WI38 (cell line): Measurements from ENCODE around the gene HIPK4.

Source experiments
- H3K4me3 ChIP-seq: 2 replicates; pipeline ENCODE4 v1.5.1; 2011; ENCODE audit warnings: low read depth, mild to moderate bottlenecking, control low read depth, low read length
- TF ChIP-seq, protein P1 (sequence below): IDR thresholded peaks from 2 replicates; pipeline ENCODE4 v1.5.1; 2012; ENCODE audit warnings: low read depth, mild to moderate bottlenecking, control low read depth, low read length

Gene HIPK4

DNA sequence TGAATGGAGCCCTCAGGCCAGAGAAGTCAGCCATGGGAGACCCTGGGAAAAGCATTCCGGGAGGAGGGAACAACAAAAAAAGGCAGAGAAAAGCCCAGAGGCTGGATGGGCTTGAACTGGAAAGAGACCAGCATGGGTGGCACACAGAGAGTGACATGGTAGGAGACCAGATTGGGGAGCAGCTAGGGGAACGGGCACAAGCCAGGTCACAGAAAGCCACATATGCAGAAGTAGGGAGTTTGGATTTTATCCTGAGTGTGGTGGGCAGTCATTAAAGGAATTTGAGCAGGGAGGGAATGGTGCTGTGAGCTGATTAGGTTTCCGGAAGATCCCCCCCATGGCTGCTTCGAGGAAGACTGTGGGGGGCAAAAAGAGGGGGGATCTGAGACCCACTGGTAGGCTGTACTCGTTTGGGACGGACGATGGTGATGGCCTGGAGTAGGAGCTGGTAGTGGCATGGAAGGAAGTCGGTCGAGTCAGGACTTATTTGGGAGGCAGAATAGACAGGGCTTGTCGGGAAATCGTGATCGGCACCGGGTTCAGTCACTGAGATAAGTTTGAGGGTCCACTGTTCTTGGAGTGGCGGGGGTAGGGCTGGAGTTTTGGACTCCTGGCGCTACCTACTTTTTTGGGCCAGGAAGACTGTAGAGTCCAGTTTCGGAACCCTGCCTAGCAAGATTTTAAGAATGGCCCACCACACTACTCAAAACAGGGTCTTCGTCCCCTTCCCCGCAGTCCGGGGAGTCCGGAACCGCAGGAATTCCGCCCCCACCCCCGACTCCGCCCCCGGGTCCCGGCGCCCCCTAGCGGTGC is 34.9 kb upstream of the HIPK4 start:
- TF ChIP-seq, protein P1, sequence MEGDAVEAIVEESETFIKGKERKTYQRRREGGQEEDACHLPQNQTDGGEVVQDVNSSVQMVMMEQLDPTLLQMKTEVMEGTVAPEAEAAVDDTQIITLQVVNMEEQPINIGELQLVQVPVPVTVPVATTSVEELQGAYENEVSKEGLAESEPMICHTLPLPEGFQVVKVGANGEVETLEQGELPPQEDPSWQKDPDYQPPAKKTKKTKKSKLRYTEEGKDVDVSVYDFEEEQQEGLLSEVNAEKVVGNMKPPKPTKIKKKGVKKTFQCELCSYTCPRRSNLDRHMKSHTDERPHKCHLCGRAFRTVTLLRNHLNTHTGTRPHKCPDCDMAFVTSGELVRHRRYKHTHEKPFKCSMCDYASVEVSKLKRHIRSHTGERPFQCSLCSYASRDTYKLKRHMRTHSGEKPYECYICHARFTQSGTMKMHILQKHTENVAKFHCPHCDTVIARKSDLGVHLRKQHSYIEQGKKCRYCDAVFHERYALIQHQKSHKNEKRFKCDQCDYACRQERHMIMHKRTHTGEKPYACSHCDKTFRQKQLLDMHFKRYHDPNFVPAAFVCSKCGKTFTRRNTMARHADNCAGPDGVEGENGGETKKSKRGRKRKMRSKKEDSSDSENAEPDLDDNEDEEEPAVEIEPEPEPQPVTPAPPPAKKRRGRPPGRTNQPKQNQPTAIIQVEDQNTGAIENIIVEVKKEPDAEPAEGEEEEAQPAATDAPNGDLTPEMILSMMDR, result no peak
- peak overlapping the region; percentile 74 for H3K4me3 ChIP-seq

DNA sequence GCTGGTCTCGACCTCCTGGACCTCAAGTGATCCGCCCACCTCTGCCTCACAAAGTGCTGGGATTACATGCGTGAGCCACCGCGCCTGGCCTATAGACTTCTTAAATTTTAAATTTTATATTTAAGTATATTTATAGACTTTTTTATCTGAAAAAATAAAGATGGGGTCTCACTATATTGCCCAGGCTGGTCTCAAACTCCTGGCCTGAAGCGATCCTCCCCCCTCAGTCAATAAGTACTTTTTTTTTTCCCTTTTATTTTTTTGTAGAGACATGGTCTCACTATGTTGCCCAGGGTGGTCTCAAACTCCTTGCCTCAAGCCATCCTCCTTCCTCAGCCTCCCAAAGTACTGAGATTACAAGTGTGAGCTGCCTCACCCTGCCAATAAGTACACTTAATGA is 34.0 kb upstream of the HIPK4 start:
- H3K4me3 ChIP-seq, result peak overlapping the region; percentile 74

DNA sequence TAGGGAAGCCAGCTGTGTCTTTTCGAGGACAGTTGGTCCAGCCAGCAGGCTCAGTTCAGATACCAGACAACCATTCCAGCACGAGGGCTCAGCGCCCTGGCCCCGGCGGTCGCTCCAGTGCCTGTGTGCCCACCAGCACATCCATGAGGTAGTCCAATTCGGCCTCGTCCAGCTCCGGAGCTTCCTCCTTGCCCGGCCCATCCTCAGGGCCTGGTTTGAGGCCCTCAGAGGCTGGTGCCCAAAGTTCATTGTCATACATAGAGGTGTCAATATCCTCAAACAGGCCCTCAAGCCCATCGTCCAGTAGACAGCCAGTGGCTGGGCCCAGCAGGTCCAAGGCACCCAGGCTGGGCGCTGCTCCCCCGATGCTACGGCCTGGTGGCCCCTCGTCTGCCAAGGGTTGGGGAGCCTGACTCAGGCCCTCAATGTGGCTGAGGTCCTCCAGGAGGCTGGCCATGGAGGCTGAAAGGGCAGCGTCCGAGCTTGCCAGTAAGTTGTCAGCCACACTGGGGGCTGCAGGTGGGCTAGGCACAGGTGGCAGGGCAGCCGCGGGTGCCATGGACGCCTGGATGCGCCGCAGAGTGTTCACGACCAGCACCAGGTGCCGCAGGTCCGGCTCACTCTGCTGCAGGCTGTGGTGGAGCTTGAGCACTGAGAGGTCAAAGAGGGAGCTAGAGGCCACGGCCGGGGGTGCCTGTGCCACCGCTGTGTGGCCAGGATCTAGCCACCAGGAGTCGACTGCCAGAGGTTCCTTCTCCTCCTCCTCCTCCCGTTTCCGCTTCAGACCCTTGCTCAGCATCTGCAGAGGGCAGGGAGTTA is 33.0 kb upstream of the HIPK4 start:
- peak overlapping the region; percentile 74; the same call in 1 of the 2 replicates for H3K4me3 ChIP-seq

More for the DNA sequence above, 34.0 kb upstream of the HIPK4 start:
- TF ChIP-seq, protein P1, result no peak

DNA sequence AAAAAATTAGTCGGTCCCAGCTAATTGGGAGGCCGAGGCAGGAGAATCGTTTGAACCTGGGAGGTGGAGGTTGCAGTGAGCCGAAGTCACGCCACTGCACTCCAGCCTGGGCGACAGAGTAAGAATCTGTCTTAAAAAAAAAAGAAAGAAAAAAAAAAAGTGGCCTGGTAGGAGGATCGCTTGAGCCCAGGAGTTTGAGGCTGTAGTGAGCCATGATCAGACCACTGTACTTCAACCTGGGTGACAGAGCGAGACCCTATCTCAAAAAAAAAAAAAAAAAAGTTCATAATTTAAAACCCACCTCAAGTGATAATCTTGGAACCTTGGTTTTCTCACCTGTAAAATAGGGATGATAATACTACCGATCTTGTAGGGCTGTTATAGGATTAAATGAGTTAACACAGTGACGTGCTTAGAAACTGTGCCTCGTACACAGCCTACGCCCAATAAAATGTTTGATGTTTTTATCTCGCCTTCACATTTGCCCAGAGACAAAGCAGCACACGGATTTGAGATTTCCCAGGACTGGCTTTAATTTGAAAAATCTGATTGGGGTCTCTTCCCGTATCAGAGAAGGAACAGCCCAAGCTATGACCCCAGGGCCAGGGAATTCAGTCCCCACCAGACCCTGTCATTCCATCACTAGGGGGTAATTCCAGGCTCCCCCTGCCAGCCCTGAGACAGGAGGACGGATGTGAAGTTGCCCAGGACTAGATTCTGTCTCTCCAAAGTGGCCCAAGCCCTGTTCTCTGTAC is 32.2 kb upstream of the HIPK4 start:
- TF ChIP-seq, protein P1, result no peak
- peak overlapping the region; percentile 57; the same call in 1 of the 2 replicates for H3K4me3 ChIP-seq

More for the DNA sequence above, 33.0 kb upstream of the HIPK4 start:
- TF ChIP-seq, protein P1, result no peak

DNA sequence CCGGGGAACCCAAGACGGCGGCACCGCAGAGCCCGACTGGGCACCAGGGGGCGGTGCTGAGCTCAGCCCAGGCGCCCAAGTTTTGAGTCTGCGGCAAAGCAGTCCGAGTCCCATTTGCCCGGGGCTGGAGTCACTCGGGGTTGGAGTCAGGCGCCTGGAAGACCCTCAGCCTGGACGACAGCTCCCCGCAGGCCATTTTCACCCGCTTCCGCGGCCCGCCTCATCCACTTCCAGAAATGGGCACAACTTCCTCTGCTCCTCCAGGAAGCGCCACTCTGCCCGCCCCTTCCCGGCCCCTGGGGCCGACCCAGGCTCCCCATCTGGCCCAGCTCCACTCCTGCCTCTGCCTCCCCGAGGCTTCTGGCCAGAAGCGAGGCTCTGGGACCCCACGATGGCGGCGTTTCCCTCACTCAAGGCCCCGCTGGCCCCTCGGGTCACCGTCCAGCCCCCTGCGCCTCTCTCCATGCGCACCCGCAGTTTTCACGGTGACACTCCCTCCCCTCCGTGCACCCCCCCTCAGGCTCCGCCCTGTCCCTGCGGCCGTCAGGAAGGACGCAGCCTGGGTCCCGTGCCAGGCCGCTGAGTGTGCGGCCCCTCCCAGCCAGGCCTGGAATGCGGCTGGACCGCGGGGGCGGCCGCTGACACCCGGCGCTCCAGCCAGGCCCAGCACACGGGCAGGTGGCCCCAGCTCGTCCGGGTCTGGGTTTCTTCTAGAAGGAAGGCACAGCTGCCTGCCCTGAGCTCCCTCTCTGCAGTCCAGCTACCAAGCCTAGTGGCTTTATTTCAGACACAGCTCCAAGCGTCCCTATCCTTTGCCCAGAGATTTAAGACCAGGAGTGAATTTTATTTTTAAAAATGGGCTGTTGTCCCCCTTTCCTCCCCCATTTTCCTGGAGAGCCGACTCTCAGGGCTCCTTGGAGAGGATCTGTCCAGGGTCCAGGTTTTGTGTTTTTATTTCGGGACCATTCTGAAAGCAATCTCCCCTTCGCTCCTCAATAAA is 31.1 kb upstream of the HIPK4 start:
- TF ChIP-seq, protein P1, result peak; percentile 93
- H3K4me3 ChIP-seq, result peak overlapping the region; percentile 57

DNA sequence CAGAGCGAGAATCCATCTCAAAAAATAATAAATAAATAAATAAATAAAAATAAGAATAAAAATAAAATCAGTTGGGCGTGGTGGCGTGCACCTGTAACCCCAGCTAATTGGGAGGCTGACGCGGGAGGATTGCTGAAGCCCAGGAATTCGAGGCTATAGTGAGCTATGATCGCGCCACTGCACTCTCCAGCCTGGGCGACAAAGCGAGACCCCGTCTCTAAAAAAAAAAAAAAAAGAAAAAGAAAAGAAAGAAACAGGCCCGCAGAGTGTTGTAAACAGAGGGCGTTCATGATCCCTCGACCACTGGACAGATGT is 30.4 kb upstream of the HIPK4 start:
- TF ChIP-seq, protein P1, result no peak
- peak overlapping the region; percentile 57 for H3K4me3 ChIP-seq
